Measurements from ENCODE around the gene DCC.

Gene DCC

GRCh38 chr18:52829876-52830405 is 489.9 kb downstream of the DCC start:
- no peaks in the 10 kb centered on the region for H3K79me2 ChIP-seq (ENCODE audit: insufficient read depth, low read depth)
- no peak overlapping the region for H3K4me3 ChIP-seq (IDR thresholded peaks at IDR 0.05; ENCODE audit: insufficient read depth, low read depth, low read length)
- H2AFZ ChIP-seq (ENCODE audit: low read depth) = no peak overlapping the region
- H4K20me1 ChIP-seq (ENCODE audit: insufficient read depth) = no peaks in the 10 kb centered on the region
- no peak overlapping the region for H3K27ac ChIP-seq
- no peak overlapping the region for H3K4me2 ChIP-seq
- TF ChIP-seq CTCF (conservative IDR thresholded peaks at IDR 0.05; ENCODE audit: low read depth, low read length) = no peak
- no peaks in the 10 kb centered on the region for H3K4me1 ChIP-seq (ENCODE audit: low read depth, poor library complexity, severe bottlenecking)
- H3K27me3 ChIP-seq (ENCODE audit: insufficient read depth, low read depth) = no peaks in the 10 kb centered on the region
- H3K9ac ChIP-seq = no peak overlapping the region
- no peaks in the 10 kb centered on the region for H3K36me3 ChIP-seq (ENCODE audit: insufficient read depth)

- Histone ChIP-seq H3K4me3 (IDR thresholded peaks at IDR 0.05; ENCODE audit: insufficient read depth, low read depth, low read length) (no peak overlapping the region), H3K27ac (no peak overlapping the region), H3K36me3 (ENCODE audit: insufficient read depth) (no peaks in the 10 kb centered on the region), H3K79me2 (ENCODE audit: insufficient read depth, low read depth) (no peaks in the 10 kb centered on the region), H3K27me3 (ENCODE audit: insufficient read depth, low read depth) (no peaks in the 10 kb centered on the region), H2AFZ (ENCODE audit: low read depth) (no peak overlapping the region), H3K4me1 (ENCODE audit: low read depth, poor library complexity, severe bottlenecking) (no peaks in the 10 kb centered on the region), H4K20me1 (ENCODE audit: insufficient read depth) (no peaks in the 10 kb centered on the region), H3K4me2 (no peak overlapping the region), H3K9ac (no peak overlapping the region)
- TF ChIP-seq CTCF (conservative IDR thresholded peaks at IDR 0.05; ENCODE audit: low read depth, low read length) = no peak
These were observed 504.3 kb downstream of the DCC start for GRCh38 chr18:52844323-52844722.

GRCh38 chr18:52845036-52845435 is 505.0 kb downstream of the DCC start:
- H3K4me1 ChIP-seq (ENCODE audit: low read depth, poor library complexity, severe bottlenecking) = no peaks in the 10 kb centered on the region
- TF ChIP-seq CTCF (conservative IDR thresholded peaks at IDR 0.05; ENCODE audit: low read depth, low read length) = no peak
- no peak overlapping the region for H2AFZ ChIP-seq (ENCODE audit: low read depth)
- H3K4me3 ChIP-seq (IDR thresholded peaks at IDR 0.05; ENCODE audit: insufficient read depth, low read depth, low read length) = no peak overlapping the region
- no peak overlapping the region for H3K4me2 ChIP-seq
- no peak overlapping the region for H3K27ac ChIP-seq
- no peaks in the 10 kb centered on the region for H4K20me1 ChIP-seq (ENCODE audit: insufficient read depth)
- H3K36me3 ChIP-seq (ENCODE audit: insufficient read depth) = no peaks in the 10 kb centered on the region
- H3K79me2 ChIP-seq (ENCODE audit: insufficient read depth, low read depth) = no peaks in the 10 kb centered on the region
- no peak overlapping the region for H3K9ac ChIP-seq
- no peaks in the 10 kb centered on the region for H3K27me3 ChIP-seq (ENCODE audit: insufficient read depth, low read depth)

GRCh38 chr18:52850031-52850560 is 510.1 kb downstream of the DCC start:
- Histone ChIP-seq H3K4me3 (IDR thresholded peaks at IDR 0.05; ENCODE audit: insufficient read depth, low read depth, low read length) (no peak overlapping the region), H3K79me2 (ENCODE audit: insufficient read depth, low read depth) (no peaks in the 10 kb centered on the region), H3K27me3 (ENCODE audit: insufficient read depth, low read depth) (no peaks in the 10 kb centered on the region), H3K36me3 (ENCODE audit: insufficient read depth) (no peaks in the 10 kb centered on the region), H2AFZ (ENCODE audit: low read depth) (no peak overlapping the region), H4K20me1 (ENCODE audit: insufficient read depth) (no peaks in the 10 kb centered on the region), H3K4me2 (no peak overlapping the region), H3K27ac (no peak overlapping the region), H3K9ac (no peak overlapping the region), H3K4me1 (ENCODE audit: low read depth, poor library complexity, severe bottlenecking) (no peaks in the 10 kb centered on the region)
- no peak for TF ChIP-seq CTCF (conservative IDR thresholded peaks at IDR 0.05; ENCODE audit: low read depth, low read length)

Measured in KMS-11 (cell line).